NCI-H187 treated with DMSO at 0.1 percent for 48 hours (cell line): ENCODE measurements around the gene ZBTB33.

Experiments used
- DNase-seq: peaks from one replicate; lab custom pipeline; 2025; lab: John Stamatoyannopoulos, UW

ZBTB33 gene

GRCh38 chrX:120264341-120264740, 13.7 kb downstream of the ZBTB33 start:
- no peak for DNase-seq

GRCh38 chrX:120269373-120270035, 18.9 kb downstream of the ZBTB33 start:
- no peak for DNase-seq

GRCh38 chrX:120270567-120270966, 20.0 kb downstream of the ZBTB33 start:
- DNase-seq: no peak

GRCh38 chrX:120271218-120271617, 20.6 kb downstream of the ZBTB33 start:
- DNase-seq: no peak

- no peak for DNase-seq
Measured at GRCh38 chrX:120274145-120274544, 23.5 kb downstream of the ZBTB33 start.

- DNase-seq: no peak
Measured at GRCh38 chrX:120274958-120275357, 24.3 kb downstream of the ZBTB33 start.

GRCh38 chrX:120281021-120281624, 30.5 kb downstream of the ZBTB33 start:
- DNase-seq: no peak

GRCh38 chrX:120281761-120282160, 31.1 kb downstream of the ZBTB33 start:
- no peak for DNase-seq

- no peak for DNase-seq
Measured at GRCh38 chrX:120282697-120283096, 32.1 kb downstream of the ZBTB33 start.

GRCh38 chrX:120286733-120287512, 36.3 kb downstream of the ZBTB33 start:
- no peak for DNase-seq

GRCh38 chrX:120287513-120288112, 37.0 kb downstream of the ZBTB33 start:
- DNase-seq: no peak

- DNase-seq: no peak
Measured at GRCh38 chrX:120290107-120290506, 39.5 kb downstream of the ZBTB33 start.

- DNase-seq: no peak
Measured at GRCh38 chrX:120291211-120291610, 40.6 kb downstream of the ZBTB33 start.

- DNase-seq: no peak
Measured at GRCh38 chrX:120293015-120293414, 42.4 kb downstream of the ZBTB33 start.

- no peak for DNase-seq
Measured at GRCh38 chrX:120294651-120295050, 44.0 kb downstream of the ZBTB33 start.

- DNase-seq: no peak
Measured at GRCh38 chrX:120297923-120298322, 47.3 kb downstream of the ZBTB33 start.

- DNase-seq: no peak
Measured at GRCh38 chrX:120299928-120300327, 49.3 kb downstream of the ZBTB33 start.

GRCh38 chrX:120301497-120301896, 50.9 kb downstream of the ZBTB33 start:
- no peak for DNase-seq

GRCh38 chrX:120301960-120302359, 51.3 kb downstream of the ZBTB33 start:
- DNase-seq: no peak

GRCh38 chrX:120302434-120302833, 51.8 kb downstream of the ZBTB33 start:
- no peak for DNase-seq

- no peak for DNase-seq
Measured at GRCh38 chrX:120304256-120304655, 53.6 kb downstream of the ZBTB33 start.

GRCh38 chrX:120305531-120306141, 55.0 kb downstream of the ZBTB33 start:
- no peak for DNase-seq
